Measurements from ENCODE around the gene TBC1D10A.

TBC1D10A gene

DNA sequence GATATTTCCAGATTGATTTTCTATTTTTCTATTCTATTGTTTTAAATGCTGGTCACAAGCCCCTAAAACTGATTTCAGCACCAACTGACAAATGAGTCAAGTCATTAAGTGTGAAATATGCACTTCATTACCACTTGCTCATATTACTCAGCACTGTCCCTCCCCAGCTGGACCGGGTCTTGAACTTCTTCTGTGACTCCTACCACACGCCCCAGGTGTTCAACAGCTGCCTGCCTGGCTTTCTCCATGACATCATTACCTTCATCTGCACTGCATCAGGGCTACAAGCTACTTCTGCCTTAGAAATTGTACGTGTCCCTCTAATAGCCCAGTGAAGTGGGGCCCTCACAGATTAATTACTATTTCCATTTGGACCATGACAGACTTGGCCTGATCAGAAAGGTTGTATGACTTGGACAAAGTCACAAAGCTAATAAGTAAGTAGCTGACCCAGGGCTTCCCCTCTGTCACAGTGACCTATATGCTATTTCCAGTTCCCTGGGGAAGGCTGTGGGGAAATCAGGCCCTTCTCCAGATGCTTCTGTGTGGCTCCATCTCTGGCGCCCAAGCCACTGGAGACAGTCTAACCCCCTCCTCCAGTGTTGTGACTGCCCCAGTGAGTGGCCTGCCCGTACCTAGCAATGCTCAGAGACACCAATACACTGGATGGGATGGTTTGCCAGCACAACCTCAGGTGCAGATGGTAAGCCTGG, 18.1 kb downstream of the TBC1D10A start:
- Histone ChIP-seq H3K27ac (ENCODE audit: low read length) (peak overlapping the region; percentile 92), H3K4me3 (ENCODE audit: low read length in 2 of 2) (no peak overlapping the region), H3K9ac (ENCODE audit: low read length in 2 of 2) (no peak overlapping the region), H3K27me3 (ENCODE audit: control insufficient read depth in 1 of 2, insufficient read depth in 2 of 2, low read length in 2 of 2) (no peaks in the 10 kb centered on the region), H3K9me3 (ENCODE audit: control insufficient read depth in 2 of 2, low read length in 2 of 2) (no peaks in the 10 kb centered on the region), H3K36me3 (ENCODE audit: control insufficient read depth in 2 of 2, insufficient read depth in 2 of 2, low read length in 2 of 2) (peaks cover 2 to 4% of the 10 kb centered on the region in 2 donors), H3K4me1 (ENCODE audit: control insufficient read depth, insufficient read depth, low read length) (peaks cover 80% of the 10 kb centered on the region)

DNA sequence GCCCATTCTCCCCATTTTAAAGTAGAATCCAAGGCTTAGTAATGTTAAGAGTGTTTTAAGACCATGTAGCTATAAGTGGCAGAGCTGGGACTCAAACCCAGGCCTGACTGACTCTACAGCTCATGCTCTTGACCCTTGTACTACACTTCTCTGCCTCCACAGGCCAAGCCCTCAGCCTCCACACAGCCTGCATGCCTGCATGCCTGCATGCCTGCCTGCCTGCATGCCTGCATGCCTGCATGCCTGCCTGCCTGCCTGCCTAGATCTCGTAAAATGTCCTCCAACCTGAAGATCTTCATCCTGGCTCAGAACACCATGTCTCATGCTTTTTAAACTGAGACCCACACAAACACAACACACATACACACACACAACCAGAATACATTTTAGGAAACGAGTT, 18.6 kb downstream of the TBC1D10A start:
- H3K9me3 ChIP-seq (ENCODE audit: control insufficient read depth in 2 of 2, low read length in 2 of 2) = no peaks in the 10 kb centered on the region
- no peak overlapping the region for H3K4me3 ChIP-seq (ENCODE audit: low read length in 2 of 2)
- H3K36me3 ChIP-seq (ENCODE audit: control insufficient read depth in 2 of 2, insufficient read depth in 2 of 2, low read length in 2 of 2) = peaks cover 2 to 4% of the 10 kb centered on the region in 2 donors
- H3K27me3 ChIP-seq (ENCODE audit: control insufficient read depth in 1 of 2, insufficient read depth in 2 of 2, low read length in 2 of 2) = no peaks in the 10 kb centered on the region
- no peak overlapping the region for H3K27ac ChIP-seq (ENCODE audit: low read length)
- H3K9ac ChIP-seq (ENCODE audit: low read length in 2 of 2) = no peak overlapping the region
- H3K4me1 ChIP-seq (ENCODE audit: control insufficient read depth, insufficient read depth, low read length) = peaks cover 85% of the 10 kb centered on the region

DNA sequence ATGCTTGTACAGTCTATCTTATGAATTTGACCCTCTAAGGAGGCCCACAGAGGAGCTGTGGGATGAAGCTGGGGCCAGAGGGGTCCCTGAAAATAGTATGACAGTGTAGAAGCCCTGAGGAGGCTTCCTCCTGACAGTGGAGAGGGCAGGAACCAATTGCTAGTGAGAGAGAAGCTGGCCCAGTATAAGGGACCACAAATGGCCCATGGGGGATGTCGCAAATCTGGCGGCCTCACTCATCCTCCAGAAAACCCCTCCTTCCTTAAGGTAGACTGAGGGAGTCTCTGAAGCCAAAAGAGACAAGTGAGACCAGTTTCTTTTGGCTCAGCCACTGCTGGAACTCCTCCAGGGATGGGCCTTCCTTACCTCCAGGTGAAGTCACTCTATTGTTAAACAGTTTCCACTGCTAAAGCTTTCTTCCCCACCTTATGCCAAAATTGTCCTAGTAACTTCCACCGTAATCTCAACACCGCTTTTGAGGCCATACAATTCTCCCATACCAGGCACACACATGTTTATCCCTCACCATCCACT, 19.6 kb downstream of the TBC1D10A start:
- Histone ChIP-seq H3K27me3 (ENCODE audit: control insufficient read depth in 1 of 2, insufficient read depth in 2 of 2, low read length in 2 of 2) (no peaks in the 10 kb centered on the region), H3K9me3 (ENCODE audit: control insufficient read depth in 2 of 2, low read length in 2 of 2) (no peaks in the 10 kb centered on the region), H3K4me1 (ENCODE audit: control insufficient read depth, insufficient read depth, low read length) (peaks cover 85% of the 10 kb centered on the region), H3K4me3 (ENCODE audit: low read length in 2 of 2) (no peak overlapping the region), H3K36me3 (ENCODE audit: control insufficient read depth in 2 of 2, insufficient read depth in 2 of 2, low read length in 2 of 2) (peaks cover 4 to 5% of the 10 kb centered on the region in 2 donors), H3K27ac (ENCODE audit: low read length) (no peak overlapping the region), H3K9ac (ENCODE audit: low read length in 2 of 2) (no peak overlapping the region)

DNA sequence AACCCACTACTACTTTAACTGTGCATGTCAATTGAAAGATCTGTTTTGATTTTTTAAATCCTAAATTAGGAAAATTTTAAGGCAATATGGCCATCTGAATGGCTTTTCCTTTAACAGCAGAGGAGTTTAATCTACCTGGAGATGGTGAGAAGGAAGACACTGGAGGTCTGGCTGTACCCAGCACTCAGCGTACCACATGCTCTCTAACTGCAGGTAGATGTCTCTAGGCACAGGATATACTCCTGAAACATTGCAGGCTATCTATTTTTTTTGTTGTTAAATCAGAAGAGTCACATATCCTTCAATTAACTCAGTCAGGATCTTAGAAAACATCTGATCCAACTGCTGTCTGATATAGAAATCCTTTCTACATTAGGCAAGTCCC, 20.1 kb downstream of the TBC1D10A start:
- no peak overlapping the region for H3K9ac ChIP-seq (ENCODE audit: low read length in 2 of 2)
- H3K4me3 ChIP-seq (ENCODE audit: low read length in 2 of 2) = no peak overlapping the region
- no peak overlapping the region for H3K27ac ChIP-seq (ENCODE audit: low read length)
- H3K27me3 ChIP-seq (ENCODE audit: control insufficient read depth in 1 of 2, insufficient read depth in 2 of 2, low read length in 2 of 2) = no peaks in the 10 kb centered on the region
- H3K36me3 ChIP-seq (ENCODE audit: control insufficient read depth in 2 of 2, insufficient read depth in 2 of 2, low read length in 2 of 2) = peaks cover 6 to 7% of the 10 kb centered on the region in 2 donors
- H3K4me1 ChIP-seq (ENCODE audit: control insufficient read depth, insufficient read depth, low read length) = peaks cover 85% of the 10 kb centered on the region
- no peaks in the 10 kb centered on the region for H3K9me3 ChIP-seq (ENCODE audit: control insufficient read depth in 2 of 2, low read length in 2 of 2)

DNA sequence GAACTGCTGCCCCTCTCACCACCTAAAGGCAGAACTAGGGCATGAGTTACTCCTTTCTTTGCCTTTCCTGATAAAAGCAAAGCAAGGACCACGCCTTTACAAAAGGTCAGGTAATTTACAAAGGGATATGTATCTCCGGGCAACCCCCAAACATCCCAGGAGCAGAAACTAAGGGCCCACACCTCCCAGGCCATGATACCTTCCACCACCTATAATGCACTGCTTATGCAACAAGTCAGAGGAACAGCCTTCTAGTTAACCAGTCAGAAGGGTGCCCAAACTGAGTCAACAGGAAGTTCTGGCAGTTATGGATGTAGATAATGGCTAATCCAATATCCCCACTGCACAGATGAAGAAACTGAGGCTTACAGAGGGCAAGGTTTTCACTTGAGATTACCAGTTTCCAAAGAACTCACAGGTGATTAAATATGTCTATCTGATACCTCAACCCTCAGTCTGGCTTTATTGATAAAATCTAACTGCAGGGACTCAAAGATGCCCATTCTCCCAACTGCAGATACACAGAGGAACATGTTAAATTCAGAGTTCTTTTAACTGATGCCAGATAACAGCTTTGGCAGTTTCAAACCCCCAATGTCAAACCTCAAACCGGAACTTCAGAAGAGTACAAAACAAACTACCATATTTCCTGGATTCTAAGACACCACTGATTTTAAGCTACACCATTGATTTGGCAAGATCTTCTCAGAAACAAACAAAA, 20.7 kb downstream of the TBC1D10A start:
- Histone ChIP-seq H3K9me3 (ENCODE audit: control insufficient read depth in 2 of 2, low read length in 2 of 2) (no peaks in the 10 kb centered on the region), H3K27me3 (ENCODE audit: control insufficient read depth in 1 of 2, insufficient read depth in 2 of 2, low read length in 2 of 2) (no peaks in the 10 kb centered on the region), H3K27ac (ENCODE audit: low read length) (peak overlapping the region; percentile 58), H3K4me1 (ENCODE audit: control insufficient read depth, insufficient read depth, low read length) (peaks cover 84% of the 10 kb centered on the region), H3K36me3 (ENCODE audit: control insufficient read depth in 2 of 2, insufficient read depth in 2 of 2, low read length in 2 of 2) (peaks cover 7% of the 10 kb centered on the region in 2 donors), H3K4me3 (ENCODE audit: low read length in 2 of 2) (peak overlapping the region in 1 of 2 donors; percentile 55), H3K9ac (ENCODE audit: low read length in 2 of 2) (peak overlapping the region; percentile 6 to 16)

DNA sequence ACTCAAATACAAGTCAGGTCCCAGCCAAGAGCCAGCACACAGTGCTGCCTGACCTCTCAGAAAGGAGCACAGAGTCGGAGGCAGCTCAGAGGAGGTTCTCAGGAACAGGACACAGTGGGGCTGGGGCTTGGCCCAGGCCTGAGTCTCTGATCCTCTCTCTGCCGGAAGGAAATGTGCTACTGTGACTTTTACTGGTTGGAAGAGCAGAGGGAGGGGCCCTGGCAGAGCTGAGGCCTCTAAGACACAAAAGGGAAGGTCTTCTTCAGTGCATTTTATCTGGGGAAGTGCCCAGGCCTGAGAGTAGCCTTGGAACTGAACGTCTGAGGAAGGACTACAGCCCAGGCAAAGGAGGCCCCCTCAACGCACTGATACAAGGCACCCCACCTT, 21.2 kb downstream of the TBC1D10A start:
- H3K9me3 ChIP-seq (ENCODE audit: control insufficient read depth in 2 of 2, low read length in 2 of 2) = no peaks in the 10 kb centered on the region
- peak overlapping the region; percentile 58 for H3K27ac ChIP-seq (ENCODE audit: low read length)
- H3K27me3 ChIP-seq (ENCODE audit: control insufficient read depth in 1 of 2, insufficient read depth in 2 of 2, low read length in 2 of 2) = no peaks in the 10 kb centered on the region
- H3K9ac ChIP-seq (ENCODE audit: low read length in 2 of 2) = peak overlapping the region; percentile 6 to 16
- peaks cover 80% of the 10 kb centered on the region for H3K4me1 ChIP-seq (ENCODE audit: control insufficient read depth, insufficient read depth, low read length)
- H3K4me3 ChIP-seq (ENCODE audit: low read length in 2 of 2) = peak overlapping the region in 1 of 2 donors; percentile 55
- H3K36me3 ChIP-seq (ENCODE audit: control insufficient read depth in 2 of 2, insufficient read depth in 2 of 2, low read length in 2 of 2) = peaks cover 7 to 10% of the 10 kb centered on the region in 2 donors

DNA sequence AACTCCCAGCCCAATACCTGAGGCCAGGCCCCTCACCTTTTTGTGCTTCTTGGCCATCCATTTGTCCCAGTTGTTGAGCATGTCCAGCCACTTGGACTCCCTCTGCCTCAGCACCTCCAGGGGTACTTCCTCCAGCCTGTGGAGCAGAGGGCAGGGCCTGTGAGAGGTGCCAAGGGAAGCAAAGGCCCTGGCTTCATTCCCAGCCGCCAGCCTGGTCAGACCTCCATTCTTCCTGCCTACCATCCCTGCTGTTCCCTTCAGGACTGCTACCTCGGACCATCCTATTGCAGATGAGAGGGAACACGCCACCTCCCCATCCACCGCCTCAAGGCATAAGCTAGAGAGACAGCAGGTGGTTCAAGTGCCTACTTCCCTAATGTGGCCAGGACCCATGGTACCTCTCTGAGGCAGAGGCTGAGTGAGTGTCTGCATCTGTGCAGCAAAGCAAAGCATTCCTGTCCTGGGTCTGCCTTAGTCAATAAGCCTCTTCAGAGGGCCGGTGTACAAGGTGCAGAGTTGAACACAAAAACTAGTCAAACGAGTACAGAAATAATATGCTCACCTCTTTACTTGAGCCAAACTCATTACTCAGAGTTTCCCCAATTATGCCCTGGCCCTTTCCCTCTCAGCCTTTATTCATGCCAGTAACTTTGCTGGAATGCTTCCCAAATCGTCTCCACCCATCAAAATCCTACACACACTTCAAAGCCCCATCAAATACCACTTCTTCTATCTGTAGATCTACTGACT, 22.1 kb downstream of the TBC1D10A start:
- Histone ChIP-seq H3K9me3 (ENCODE audit: control insufficient read depth in 2 of 2, low read length in 2 of 2) (no peaks in the 10 kb centered on the region), H3K9ac (ENCODE audit: low read length in 2 of 2) (no peak overlapping the region), H3K36me3 (ENCODE audit: control insufficient read depth in 2 of 2, insufficient read depth in 2 of 2, low read length in 2 of 2) (peaks cover 7 to 13% of the 10 kb centered on the region in 2 donors), H3K4me1 (ENCODE audit: control insufficient read depth, insufficient read depth, low read length) (peaks cover 72% of the 10 kb centered on the region), H3K27me3 (ENCODE audit: control insufficient read depth in 1 of 2, insufficient read depth in 2 of 2, low read length in 2 of 2) (no peaks in the 10 kb centered on the region), H3K27ac (ENCODE audit: low read length) (peak overlapping the region; percentile 58), H3K4me3 (ENCODE audit: low read length in 2 of 2) (peak overlapping the region in 1 of 2 donors; percentile 29)

DNA sequence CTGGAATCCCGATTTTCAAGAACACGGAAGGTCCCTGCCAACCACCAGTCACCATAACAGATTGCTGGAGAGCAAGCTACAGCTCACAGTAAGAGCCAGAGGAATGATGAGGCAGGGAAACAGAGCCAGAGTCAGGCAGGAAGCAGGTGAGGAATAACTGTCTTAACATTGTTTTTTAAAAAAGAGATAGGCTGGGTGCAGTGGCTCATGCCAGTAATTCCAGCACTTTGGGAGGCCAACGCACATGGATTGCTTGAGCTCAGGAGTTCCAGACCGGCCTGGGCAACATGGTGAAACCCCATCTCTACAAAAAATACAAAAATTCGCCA, 24.0 kb downstream of the TBC1D10A start:
- H3K4me1 ChIP-seq (ENCODE audit: control insufficient read depth, insufficient read depth, low read length) = peaks cover 66% of the 10 kb centered on the region
- peaks cover 7 to 21% of the 10 kb centered on the region in 2 donors for H3K36me3 ChIP-seq (ENCODE audit: control insufficient read depth in 2 of 2, insufficient read depth in 2 of 2, low read length in 2 of 2)
- peak overlapping the region; percentile 70 for H3K27ac ChIP-seq (ENCODE audit: low read length)
- no peak overlapping the region for H3K9ac ChIP-seq (ENCODE audit: low read length in 2 of 2)
- no peaks in the 10 kb centered on the region for H3K27me3 ChIP-seq (ENCODE audit: control insufficient read depth in 1 of 2, insufficient read depth in 2 of 2, low read length in 2 of 2)
- H3K4me3 ChIP-seq (ENCODE audit: low read length in 2 of 2) = no peak overlapping the region
- H3K9me3 ChIP-seq (ENCODE audit: control insufficient read depth in 2 of 2, low read length in 2 of 2) = no peaks in the 10 kb centered on the region

DNA sequence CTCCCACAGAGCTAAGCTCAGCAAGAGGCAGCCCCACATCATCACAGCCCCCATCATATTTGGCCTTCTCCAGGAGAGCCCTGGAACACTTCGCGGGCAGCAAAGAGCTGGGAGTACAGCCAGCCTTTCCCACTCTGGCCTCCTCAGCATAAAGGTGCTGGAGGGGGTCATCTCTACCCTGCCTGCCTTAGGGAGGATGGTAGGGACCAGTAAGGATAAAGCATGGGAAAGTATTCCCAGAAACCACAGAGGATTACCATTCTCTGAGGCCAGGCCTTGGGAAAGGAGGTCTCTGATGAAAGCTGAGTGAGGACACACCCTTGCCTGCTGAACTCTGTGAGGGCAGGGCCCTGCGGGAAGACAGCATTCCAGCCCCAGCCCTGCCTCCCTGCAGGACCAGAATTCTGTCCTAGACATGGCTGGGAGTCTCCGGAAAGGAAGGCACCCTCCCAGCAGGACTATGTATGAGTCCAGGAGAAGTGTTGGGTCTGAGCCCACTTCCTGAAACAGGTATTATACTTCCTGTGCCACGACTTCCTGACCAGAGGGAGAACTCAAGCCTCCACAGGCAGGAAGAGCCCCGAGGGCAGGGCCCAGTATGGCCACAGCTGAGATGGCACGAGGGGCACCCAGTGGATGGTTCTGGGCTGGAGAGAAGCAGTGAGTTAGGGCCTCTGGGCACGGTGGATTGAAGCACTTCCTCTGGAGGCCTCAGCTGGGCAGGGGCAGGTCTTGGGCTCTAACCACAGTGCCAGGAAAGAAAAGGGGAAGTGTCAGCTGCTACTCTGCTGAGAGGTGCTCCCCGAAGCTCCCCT, 24.5 kb downstream of the TBC1D10A start:
- H3K4me1 ChIP-seq (ENCODE audit: control insufficient read depth, insufficient read depth, low read length) = peaks cover 69% of the 10 kb centered on the region
- H3K9me3 ChIP-seq (ENCODE audit: control insufficient read depth in 2 of 2, low read length in 2 of 2) = no peaks in the 10 kb centered on the region
- H3K27me3 ChIP-seq (ENCODE audit: control insufficient read depth in 1 of 2, insufficient read depth in 2 of 2, low read length in 2 of 2) = no peaks in the 10 kb centered on the region
- peak overlapping the region; percentile 70 for H3K27ac ChIP-seq (ENCODE audit: low read length)
- no peak overlapping the region for H3K4me3 ChIP-seq (ENCODE audit: low read length in 2 of 2)
- peak overlapping the region in 1 of 2 donors; percentile 36 for H3K9ac ChIP-seq (ENCODE audit: low read length in 2 of 2)
- H3K36me3 ChIP-seq (ENCODE audit: control insufficient read depth in 2 of 2, insufficient read depth in 2 of 2, low read length in 2 of 2) = peaks cover 7 to 27% of the 10 kb centered on the region in 2 donors

DNA sequence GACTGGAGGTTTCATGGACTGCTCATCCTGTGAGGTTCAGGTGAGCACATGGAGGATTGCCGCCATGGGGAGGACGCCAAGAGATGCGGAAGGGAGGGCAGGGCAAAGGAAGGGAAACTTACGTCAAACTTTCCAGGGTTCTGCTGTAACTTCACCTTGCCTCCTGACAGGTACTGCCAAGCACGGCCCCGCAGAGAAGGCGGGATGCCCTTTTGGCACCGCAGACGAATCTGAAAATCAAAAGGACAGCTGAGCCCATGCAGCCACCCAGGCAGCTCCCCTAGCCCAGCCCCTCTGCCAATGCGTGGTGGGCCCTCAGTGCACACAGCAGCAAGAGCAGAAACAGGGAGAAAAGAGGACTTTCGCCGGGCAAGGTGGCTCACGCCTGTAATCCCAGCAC, 27.4 kb downstream of the TBC1D10A start:
- Histone ChIP-seq H3K27ac (ENCODE audit: low read length) (no peak overlapping the region), H3K27me3 (ENCODE audit: control insufficient read depth in 1 of 2, insufficient read depth in 2 of 2, low read length in 2 of 2) (no peaks in the 10 kb centered on the region), H3K4me1 (ENCODE audit: control insufficient read depth, insufficient read depth, low read length) (peaks cover 49% of the 10 kb centered on the region), H3K36me3 (ENCODE audit: control insufficient read depth in 2 of 2, insufficient read depth in 2 of 2, low read length in 2 of 2) (peaks cover 20 to 46% of the 10 kb centered on the region in 2 donors), H3K9ac (ENCODE audit: low read length in 2 of 2) (no peak overlapping the region), H3K4me3 (ENCODE audit: low read length in 2 of 2) (no peak overlapping the region), H3K9me3 (ENCODE audit: control insufficient read depth in 2 of 2, low read length in 2 of 2) (no peaks in the 10 kb centered on the region)
